GM18499 (cell line): ENCODE data around the gene MDP1.
"Not testable (repeated sequence)": the region's sequence is repeated elsewhere in the genome, so short reads cannot be mapped to it uniquely, and the experiment has no call there.

Experiments
- ATAC-seq: cut with Tn5 transposase; IDR thresholded peaks from one replicate; pipeline ENCODE4 v1.9.1; 2021; ENCODE audit warnings: moderate number of reproducible peaks; ENCODE audit not compliant: insufficient read depth, unreplicated experiment

MDP1 gene

GRCh38 chr14:24232645-24233537 is 17.0 kb upstream of the MDP1 start, which contains the start of gene GMPR2:
TSS of gene GMPR2 (plus strand) at chr14:24232929. CDS start at chr14:24233254, 325 bp downstream.
- peak; percentile 17 for ATAC-seq

GRCh38 chr14:24232121-24232644 is 16.3 kb upstream of the MDP1 start, which contains the start of gene NEDD8:
TSS of gene NEDD8 (minus strand) at chr14:24232367. CDS start at chr14:24232267, 100 bp downstream.
- ATAC-seq, result peak; percentile 54

GRCh38 chr14:24231263-24232120 is 15.6 kb upstream of the MDP1 start:
- ATAC-seq, result no peak

- ATAC-seq, result no peak
These were observed 13.0 kb upstream of the MDP1 start for GRCh38 chr14:24228902-24229301.

- ATAC-seq, result no peak
These were observed 10.6 kb upstream of the MDP1 start for GRCh38 chr14:24226473-24226872.

GRCh38 chr14:24224618-24225071 is 8.8 kb upstream of the MDP1 start:
- no peak for ATAC-seq

- not testable (repeated sequence) for ATAC-seq
These were observed 7.1 kb upstream of the MDP1 start for GRCh38 chr14:24222987-24223386.

- ATAC-seq, result no peak
These were observed 3.7 kb upstream of the MDP1 start for GRCh38 chr14:24219521-24219920.

- no peak for ATAC-seq
These were observed 3.2 kb upstream of the MDP1 start for GRCh38 chr14:24219080-24219479.

- not testable (repeated sequence) for ATAC-seq
These were observed 1.0 kb upstream of the MDP1 start for GRCh38 chr14:24216876-24217275.

GRCh38 chr14:24216345-24216699 is 456 bp upstream of the MDP1 start:
- ATAC-seq, result no peak

GRCh38 chr14:24213866-24214662 is 1.8 kb downstream of the MDP1 start:
- no peak for ATAC-seq

- peak; percentile 73 for ATAC-seq
These were observed 2.7 kb downstream of the MDP1 start, which contains the start of gene CHMP4A for GRCh38 chr14:24212924-24213865. TSS of gene CHMP4A (minus strand) at chr14:24213488. CDS start at chr14:24213439, 49 bp downstream.

GRCh38 chr14:24211311-24211710 is 4.6 kb downstream of the MDP1 start:
- ATAC-seq, result no peak

- ATAC-seq, result no peak
These were observed 8.2 kb downstream of the MDP1 start for GRCh38 chr14:24207625-24208024.

GRCh38 chr14:24207104-24207551 is 8.7 kb downstream of the MDP1 start:
- ATAC-seq, result no peak

- ATAC-seq, result no peak
These were observed 9.4 kb downstream of the MDP1 start for GRCh38 chr14:24206260-24207103.
